NCI-H1417 treated with DMSO at 0.1 percent for 48 hours (cell line): ENCODE measurements around the gene METTL8.
"Not testable (repeated sequence)": the region's sequence is repeated elsewhere in the genome, so short reads cannot be mapped to it uniquely, and the experiment has no call there.

Experiments
- DNase-seq: peaks from one replicate; lab custom pipeline; 2025; lab: John Stamatoyannopoulos, UW

METTL8 gene

DNA sequence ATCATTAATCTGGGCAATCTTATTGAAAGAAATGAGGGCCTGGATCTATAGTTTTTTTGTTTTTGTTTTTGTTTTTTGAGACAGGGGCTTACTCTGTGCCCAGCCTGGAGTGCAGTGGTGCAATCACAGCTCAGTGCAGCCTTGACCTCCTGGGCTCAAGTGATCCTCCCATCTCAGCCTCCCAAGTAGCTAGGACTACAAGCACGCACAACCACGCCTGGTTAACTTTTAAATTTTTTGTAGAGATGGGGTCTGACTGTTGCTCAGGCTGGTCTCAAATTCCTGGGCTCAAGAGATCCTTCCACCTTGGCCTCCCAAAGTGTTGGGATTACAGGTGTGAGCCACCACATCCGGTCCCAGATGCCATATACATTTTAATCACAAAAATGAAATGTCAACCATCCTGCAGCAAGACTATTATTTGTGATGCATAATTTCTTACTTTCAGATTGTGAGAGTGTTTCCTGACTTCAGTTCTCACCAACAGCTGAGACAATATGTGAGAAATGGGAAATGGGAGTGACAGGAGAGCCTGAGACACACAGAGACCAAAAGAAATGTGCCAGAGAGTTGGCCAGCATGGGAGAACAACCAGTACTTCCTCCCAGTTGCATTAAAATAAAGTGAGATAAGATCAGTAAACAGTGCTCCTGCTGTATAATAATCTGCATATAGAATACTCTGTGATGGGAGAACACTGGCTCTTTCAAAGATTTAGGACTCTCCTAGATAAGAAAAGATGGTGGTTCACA, 87.6 kb downstream of the METTL8 start:
- DNase-seq = no peak

DNA sequence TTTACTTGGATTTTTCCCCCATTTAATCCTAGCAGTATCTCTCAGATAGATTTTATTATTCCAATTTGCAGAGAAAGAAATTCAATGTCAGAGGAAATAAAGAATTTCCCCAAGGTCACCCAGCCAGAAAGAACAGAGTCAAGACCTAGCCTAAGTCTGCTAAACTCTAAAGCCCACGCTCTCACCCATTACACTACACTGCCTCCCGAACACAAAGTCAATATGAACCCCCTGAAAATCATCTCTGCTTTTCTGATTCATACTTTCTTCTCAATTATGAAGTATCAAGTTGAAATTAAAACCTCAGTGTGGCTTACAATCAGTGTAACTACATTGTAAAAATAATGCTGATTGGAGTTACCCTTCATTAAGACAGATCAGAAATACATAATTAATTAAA, 89.6 kb downstream of the METTL8 start:
- DNase-seq = no peak

DNA sequence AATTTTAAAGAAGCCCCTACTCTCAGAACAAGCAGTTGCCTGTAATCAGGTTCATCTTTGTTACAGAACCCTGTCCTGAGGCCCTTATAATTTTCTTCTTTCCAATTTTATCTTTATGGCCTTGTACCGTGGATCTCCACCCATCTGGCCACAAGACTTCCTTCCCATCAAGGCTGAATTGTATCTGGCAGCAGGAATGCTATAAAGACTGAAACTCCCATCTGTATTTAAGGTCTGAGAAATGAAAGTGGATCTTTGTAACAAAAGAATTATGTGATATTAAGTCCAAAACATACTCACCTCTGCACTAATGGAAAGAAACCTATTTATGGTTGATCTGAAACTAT, 91.8 kb downstream of the METTL8 start:
- DNase-seq = no peak

DNA sequence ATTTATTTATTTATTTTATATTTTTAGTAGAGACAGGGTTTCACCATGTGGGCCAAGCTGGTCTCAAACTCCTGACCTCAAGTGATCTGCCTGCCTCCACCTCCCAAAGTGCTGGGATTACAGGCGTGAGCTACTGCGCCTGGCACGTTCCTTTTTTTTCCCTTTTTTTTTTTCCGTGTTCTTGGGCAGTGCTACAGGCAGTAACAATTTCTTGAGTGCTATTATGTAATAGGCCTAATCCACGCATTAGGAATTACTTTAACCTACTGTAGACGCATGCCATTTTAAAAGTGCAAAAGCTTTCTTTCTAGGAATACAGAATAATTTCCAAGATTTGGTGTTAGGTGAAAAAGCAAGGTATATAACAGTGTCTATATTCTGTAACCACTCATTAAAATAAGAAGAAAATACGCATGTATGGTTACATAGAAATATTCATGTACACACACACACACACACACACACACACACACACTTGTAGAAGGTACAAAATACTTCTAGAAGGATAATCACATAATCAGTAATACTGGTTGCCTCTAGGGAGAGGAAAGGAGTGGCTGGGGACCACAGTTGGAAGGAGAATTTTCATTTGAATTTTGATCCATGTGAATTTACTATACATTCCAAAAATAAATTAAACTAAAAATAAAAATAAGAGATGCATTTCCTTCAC, 92.3 kb downstream of the METTL8 start:
- no peak for DNase-seq

DNA sequence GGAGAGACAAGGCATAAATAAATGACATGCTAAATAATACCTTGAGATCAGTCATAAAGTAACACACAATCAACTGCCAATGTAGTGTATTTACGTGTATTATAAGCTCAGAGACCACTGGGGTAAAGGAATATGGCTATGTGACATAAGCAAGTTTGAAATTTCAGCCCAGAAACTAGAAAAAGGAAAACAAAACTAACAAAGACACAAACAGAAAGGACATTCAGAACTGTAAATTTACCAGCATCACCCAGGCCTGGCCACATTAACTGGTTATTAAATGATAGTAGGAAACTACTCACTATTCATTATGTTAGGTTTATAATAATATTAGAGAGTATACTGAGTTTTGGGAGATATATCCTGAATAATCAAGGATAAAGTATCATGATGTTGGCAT, 98.8 kb downstream of the METTL8 start:
- DNase-seq = no peak

DNA sequence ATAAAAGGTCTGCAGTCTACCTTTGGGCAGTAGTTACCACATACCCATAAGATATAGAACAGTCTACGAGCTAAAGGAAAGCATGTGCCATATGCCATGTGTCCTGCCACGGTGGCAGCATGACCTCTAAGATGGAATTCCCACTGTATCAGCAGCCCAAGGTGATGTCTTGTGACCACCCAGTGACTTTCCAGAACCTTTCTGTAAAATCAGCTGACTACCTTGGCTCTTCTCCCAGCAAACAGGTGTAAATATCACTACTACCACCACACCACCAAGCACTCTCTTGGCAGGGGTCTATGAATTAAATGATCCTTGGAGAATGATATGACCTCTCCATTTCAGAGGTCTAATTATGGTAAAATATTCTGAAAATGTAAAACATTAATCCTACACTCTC, 99.6 kb downstream of the METTL8 start:
- DNase-seq = no peak

DNA sequence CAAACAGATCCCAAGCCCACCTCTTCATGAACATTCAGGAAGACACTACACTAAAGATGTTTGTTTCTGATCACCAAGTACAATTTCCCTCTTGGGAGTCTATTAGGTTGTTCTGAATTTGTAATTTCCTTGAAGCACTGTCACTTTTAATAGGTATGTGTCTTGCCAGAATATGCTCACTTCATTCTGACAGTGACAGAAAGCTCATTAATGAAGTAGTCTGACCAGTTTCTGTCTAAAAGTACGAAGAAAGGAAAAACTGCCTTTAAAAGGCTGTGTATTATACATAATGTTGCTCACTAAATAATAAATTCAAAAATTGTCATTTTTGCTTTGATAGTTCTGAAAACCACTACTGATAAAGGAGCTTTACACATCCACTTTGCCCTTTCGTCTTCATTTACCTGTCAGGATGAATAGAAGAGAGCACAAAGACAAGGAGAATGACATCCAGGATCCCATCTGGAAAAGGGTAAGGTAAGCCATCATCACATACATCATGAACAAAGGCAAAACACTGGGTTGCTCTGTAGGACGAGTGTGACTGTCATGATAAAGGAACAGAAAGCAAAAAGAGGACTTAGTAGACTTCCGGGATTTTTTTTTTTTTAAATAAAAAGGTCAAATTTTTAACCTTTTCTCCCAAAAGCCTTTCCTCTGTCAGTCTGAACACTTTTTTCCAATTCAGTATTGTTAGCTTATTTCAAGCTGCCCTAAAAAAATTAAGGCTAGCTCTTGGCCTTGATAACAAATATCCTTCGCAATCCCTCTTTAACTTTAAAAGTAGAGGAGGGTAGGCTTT, 103.4 kb downstream of the METTL8 start:
- no peak for DNase-seq

DNA sequence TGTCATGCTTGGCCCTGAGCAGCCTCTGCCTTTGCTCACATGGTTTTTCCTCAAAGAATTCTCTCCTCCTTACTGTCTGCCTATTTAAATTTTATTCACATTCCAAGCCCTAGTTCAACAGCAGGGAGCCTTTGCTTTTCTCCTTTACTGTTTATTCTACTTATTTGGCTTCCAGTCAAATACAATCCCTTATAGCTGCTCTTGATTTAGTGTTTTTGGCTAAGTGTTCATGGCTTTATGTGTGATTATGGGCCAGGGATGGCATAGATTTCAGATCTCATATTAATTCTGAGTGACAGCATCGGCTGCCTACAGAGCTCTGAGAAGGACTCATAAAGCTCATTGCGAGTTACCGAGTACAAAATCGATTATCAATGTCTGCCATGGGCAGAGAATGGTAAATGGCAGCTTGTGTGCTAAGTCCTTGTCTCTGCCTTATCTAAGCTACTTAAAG, 106.7 kb downstream of the METTL8 start:
- no peak for DNase-seq

DNA sequence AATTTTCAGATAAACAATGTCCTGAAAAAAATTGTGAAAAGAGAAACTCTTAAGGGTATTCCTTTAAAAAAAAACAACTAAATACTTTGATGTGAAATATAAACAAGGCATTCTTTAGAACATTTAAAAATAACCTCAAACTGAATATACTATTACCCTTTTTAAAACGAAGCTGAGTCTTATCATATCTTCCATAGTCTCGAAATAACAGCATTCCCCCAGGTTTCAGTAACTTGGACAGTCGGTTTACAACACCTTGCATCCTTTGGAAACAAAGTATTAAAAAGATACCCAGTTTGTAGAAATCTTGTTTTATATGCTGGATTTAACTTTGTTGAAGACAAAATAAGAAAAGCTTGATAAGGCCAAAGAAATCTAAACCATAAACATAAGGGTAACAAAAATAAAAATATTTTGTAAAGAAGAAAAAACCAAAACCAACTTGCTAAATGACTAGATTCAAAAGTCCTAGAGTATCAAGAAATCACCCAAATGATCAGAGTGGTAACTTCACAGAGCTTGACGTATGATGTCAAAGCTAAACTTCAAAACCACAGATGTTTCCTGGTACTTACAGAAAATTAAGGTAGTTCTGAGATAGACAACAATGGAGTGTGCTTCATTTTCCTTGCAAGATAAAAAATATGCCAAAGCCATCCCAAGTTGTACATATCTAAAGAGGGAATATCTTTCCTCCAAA, 107.8 kb downstream of the METTL8 start:
- DNase-seq = no peak

DNA sequence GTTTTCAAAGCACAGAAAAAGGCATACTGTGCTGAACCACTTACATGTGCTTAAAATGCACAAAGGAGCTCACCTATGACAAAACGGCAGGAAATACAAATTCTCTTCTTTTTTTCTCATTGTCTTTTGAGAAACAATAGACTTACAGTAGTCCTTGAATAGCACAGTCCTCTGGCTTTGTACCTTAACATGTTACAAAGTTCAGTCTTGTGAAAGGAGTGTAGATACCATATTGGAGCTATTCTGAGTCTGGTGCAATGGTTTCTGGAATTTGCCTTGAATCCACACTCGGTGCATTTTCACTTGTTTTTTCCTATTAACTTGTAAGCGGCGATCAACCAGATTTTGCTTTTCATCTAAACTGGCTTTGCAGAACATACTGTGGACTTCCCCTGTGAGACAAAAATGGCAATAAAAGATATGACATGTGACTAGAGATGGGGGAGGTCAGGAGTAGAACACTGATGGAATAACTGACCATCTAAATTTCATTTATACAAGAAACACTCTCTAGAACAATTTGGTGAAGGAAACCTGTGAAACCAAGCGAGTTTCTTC, 109.7 kb downstream of the METTL8 start:
- DNase-seq = no peak

DNA sequence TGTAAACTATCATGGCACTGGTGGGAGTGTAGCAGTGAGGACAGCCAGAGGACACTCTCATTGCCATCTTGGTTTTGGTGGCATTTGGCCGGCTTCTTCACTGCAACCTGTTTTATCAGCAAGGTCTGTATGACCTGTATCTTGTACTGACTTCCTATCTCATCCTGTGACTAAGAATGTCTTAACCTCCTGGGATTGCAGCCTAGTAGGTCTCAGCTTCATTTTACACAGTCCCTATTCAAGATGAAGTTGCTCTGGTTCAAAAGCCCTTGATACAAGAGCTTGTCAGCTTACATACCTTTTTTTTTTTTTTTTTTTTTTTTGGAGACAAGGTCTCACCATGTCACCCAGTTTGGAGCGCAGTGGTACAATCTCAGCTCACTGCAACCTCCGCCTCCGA, 110.9 kb downstream of the METTL8 start:
- DNase-seq = no peak

DNA sequence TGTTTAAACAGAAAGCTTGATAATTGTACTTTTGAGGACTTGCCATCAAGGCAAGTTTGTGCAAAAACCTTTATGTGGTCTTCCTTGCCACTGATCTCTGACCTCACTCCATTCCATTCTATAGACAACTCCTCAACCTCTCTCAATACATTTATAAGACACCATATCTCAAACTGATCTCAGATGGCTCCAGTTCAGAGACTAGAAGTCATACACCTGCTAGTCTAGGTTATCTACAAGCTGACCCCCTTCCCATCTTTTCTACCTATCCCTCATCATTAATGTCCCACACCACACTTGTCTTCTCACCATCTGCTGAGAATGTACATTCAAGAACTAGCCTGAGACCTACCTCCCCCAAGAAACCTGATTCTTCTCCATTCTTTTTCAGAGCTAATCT, 113.1 kb downstream of the METTL8 start:
- DNase-seq = no peak

DNA sequence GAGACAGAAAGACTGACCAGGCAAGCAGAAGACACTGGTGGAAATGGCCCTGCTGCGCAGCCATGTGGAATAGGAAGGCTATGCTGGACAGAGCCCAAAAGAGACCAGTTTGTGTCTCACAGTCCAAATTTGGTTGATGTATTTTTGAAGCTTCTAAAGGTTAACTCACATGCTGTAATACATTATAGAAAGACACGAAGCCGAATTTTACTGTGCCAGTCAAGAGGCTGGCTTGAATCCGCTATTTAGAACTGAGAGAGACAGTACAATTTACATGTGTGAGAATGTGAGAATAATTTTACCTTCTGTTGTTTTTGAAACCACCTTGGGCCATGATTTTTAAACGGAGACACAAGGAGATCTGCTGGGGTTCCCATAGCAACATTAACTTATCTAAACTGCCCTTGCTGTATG, 113.6 kb downstream of the METTL8 start:
- no peak for DNase-seq

DNA sequence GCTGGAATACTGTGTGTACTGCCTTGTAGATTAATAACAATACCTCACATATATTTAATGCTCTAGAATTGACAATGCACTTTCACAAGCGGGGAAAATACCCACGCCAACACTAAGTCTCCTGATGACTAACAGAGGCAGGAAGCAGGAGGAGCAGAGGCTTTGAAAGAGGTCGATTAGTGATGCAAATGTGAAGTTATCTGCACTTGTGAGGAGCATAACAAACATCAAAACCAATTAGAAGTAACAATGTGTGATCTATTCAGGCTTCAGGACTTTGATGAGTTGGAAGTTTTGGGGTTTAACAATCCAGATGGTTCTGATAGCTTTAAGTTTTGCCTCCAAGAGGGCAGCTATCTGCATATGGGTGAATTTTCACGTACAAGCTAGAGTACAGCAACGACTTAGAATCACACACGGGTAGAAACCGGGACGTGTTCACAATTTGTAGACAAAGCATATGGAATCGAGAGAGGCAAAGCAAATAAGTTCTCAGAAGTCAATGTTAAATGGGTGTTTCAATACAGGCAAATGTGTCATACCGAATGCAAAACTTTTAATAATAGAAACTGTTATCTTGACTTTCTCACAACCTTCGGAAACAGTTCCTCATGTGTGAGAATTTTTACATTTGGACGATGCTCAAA, 114.5 kb downstream of the METTL8 start:
- DNase-seq = no peak

DNA sequence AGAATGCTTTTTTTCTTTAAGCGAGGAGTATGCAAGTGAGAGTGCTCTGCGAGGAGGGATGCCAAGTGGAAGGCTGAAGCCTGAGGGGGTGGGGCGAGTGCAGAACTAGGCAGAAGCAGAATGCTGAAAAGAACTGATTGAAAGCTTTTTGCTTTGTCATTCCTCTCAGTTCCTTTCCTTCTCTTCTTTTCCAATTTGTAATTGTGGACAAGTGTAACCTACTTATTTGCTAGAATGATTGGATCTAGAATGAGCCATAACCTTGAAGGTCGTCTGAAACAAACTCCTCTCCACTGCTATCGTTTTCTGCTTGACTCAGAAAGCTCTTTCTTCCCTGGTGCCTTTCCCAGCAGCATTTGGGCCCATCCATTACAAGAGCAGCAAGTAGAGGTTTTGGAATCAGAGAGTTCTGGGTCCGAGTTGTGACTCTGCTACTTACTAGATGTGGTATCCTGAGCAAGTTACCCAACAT, 115.3 kb downstream of the METTL8 start:
- no peak for DNase-seq

DNA sequence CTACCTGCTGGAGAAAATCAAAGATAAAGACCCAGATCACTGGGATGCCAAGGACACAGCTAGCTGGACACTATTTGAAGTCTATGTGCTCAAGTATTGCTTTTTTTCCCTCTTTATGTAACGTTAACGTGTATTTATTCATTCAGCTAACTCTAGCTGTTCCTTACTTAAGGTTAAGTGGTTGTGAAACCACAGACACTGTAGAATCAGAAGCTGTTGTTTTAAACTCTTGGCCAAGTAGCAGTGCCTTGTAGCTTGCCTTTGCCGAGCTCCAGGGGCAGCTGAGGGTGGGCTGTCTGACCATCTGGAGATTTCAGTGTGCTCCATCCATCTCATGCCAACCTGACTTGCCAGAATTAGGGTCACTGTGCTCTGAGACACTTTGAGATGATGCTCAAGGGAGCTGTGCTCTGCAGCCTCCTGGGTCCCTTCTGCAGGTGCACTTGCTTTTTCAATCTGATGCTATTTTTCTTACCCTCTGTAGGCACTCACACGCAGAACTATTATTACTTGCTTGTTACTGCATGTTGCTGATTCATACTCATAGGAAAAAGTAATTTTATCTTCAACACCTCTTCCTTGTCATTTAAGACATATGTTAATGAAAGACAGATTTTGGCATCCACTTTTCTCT, 116.2 kb downstream of the METTL8 start:
- no peak for DNase-seq

DNA sequence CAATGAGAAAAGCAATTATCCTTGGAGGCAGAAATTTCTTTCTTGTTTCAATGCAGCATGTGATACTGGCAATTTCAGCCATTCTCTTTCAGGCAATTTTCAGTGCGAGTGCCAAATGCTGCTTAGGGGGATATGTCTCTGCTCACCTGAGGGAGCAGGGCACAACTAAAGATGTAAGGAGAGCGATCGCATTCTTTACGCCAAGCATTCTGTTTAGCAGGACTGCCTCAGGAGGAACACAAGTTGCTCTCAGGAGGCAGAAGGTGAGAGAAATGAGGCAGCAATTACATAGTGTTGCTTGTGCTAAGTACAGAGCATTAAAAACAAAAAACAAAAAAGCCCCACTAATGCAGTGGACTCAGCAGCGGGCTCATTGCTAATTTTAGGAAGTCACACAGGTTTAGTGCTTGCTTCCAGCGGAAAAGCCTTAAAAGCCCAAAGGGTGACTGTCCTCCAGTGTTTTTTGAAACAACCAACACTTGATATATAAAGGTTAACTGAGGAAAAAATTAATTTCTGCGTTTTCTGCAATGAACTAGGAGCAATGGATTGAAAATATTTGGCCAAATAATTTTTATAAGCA, 116.9 kb downstream of the METTL8 start:
- no peak for DNase-seq

DNA sequence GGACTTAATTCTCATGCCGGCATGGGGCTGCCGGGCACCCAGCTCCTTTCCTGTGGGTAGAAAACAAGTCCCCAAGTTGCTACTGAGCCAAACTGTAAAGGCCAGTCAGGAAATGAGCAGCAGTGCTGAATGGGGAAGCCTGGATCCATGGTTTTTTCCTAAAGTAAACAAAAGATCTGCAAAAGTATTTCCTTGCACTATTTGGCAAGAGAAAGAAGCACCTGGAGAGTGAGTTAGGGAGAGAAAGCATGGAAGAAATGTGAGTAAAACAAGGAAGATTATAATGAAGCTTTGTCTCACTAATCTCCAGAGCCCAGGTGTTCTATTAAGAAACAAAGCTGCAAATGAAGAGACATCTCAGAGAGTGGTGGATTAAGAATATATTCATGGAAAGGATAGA, 117.6 kb downstream of the METTL8 start:
- DNase-seq = no peak

DNA sequence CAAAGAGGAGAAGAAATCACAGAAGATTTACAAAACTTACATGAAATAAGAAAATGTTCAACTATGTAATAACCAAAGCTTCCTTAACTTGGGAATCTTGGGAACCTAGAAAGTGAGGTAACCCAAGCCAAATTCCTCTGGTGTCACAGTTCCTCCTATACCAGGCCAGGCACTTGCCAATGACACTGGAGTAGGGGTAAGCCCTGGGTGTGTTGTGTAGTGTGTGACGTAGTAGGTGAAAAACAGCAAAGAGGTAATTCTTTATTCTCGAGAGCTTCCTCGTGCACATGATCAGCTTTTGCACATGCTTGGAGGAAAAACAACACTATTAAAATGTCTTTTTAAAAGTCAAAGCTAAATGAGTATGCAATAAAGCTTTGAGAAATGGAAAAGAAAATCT, 118.0 kb downstream of the METTL8 start:
- DNase-seq = no peak

DNA sequence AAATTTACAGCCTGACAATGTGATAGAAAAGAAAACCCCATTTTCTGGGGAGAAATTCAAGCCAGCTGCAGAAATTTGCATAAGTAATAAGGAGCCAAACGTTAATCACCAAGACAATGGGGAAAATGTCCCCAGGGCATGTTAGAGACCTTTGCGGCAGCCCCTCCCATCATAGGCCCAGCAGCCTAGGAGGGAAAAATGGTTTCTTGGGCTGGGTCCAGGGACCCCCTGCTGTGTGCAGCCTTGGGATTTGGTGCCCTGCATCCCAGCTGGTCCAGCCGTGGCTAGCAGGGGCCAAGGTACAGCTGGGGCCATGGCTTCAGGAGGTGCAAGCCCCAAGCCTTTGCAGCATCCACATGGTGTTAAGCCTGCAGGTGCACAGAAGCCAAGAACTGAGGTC, 121.6 kb downstream of the METTL8 start:
- not testable (repeated sequence) for DNase-seq

DNA sequence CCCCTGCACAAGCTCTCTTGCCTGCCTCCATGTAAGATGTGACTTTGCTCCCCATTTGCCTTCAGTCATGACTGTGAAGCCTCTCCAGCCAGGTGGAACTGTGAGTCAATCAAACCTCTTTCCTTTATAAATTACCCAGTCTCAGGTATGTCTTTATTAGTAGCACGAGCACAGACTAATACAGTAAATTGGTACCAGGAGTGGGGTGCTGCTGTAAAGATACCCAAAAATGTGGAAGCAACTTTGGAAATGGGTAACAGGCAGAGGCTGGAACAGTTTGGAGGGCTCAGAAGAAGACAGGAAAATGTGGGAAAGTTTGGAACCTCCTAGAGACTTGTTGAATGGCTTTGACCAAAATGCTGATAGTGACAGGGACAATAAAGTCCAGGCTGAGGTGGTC, 122.2 kb downstream of the METTL8 start:
- not testable (repeated sequence) for DNase-seq
